ENCODE measurements around the gene PFKM.

- TF ChIP-seq CTCF (IDR thresholded peaks at IDR 0.05), result no peak
- TF ChIP-seq EP300 (IDR thresholded peaks at IDR 0.05), result no peak
- no peak for TF ChIP-seq POLR2A (IDR thresholded peaks at IDR 0.05)
Observed at GRCh38 chr12:48070033-48070432, 49.1 kb upstream of the PFKM start.

Measured in ovary (tissue), 3 donors.